Naive thymus-derived CD8-positive, alpha-beta T cell (primary cell): ENCODE data around the gene TRIM66. TPM values are rescaled to one million over a fixed set of nuclear protein-coding genes. Genes with fewer than 3 reads are reported as not detected.
A peak's percentile ranks its signal among the peaks of the same experiment; 100 is the strongest.

Source experiments
- ATAC-seq, 2 donors: fragments of 150-1000 bp; cut with Tn5 transposase in 1 of 2; sonication (Bioruptor Pico), chemical (Tn5 transposase) in 1 of 2; 1 replicate in 1 of 2; 2 replicates in 1 of 2; pipeline ENCODE4 v1.10.0; 2021; ENCODE audit warnings: mild to moderate bottlenecking in 2 of 2, moderate library complexity in 2 of 2
- POLR2A ChIA-PET: fragments of 350-600 bp; sonication (Branson Sonifier 250); formaldehyde crosslinking; loops from one replicate; lab custom pipeline; 2021; ENCODE audit warnings: antibody characterized with exemption; lab: Charles Lee
- DNase-seq, 10 donors: peaks; one replicate each; pipeline versions ENCODE4 v3.0.0 to v3.0.0-alpha.2; 2020 to 2022
- H3K27ac Mint-ChIP-seq, 10 donors: one replicate each; pipeline ENCODE4 v1.8.0; 2020 to 2022; ENCODE audit warnings: mild to moderate bottlenecking in 10 of 10, mixed read lengths in 10 of 10, moderate library complexity in 4 of 10, inconsistent platforms in 1 of 10
- H3K27me3 Mint-ChIP-seq, 5 donors: one replicate each; pipeline ENCODE4 v1.8.0; 2021 to 2022; ENCODE audit warnings: mixed read lengths in 5 of 5
- H3K36me3 Mint-ChIP-seq, 3 donors: one replicate each; pipeline ENCODE4 v1.8.0; 2020 to 2022; ENCODE audit warnings: mixed read lengths in 3 of 3, mild to moderate bottlenecking in 2 of 3, inconsistent platforms in 1 of 3
- H3K4me1 Mint-ChIP-seq, 4 donors: one replicate each; pipeline ENCODE4 v1.8.0; 2021 to 2022; ENCODE audit warnings: mixed read lengths in 4 of 4
- H3K4me3 Mint-ChIP-seq, 10 donors: one replicate each; pipeline ENCODE4 v1.8.0; 2020 to 2022; ENCODE audit warnings: mild to moderate bottlenecking in 10 of 10, mixed read lengths in 10 of 10, moderate library complexity in 6 of 10, inconsistent platforms in 1 of 10
- H3K9me3 Mint-ChIP-seq, 9 donors: one replicate each; pipeline ENCODE4 v1.8.0; 2020 to 2022; ENCODE audit warnings: mixed read lengths in 9 of 9, mild to moderate bottlenecking in 3 of 9, inconsistent platforms in 1 of 9, moderate library complexity in 1 of 9
- polyA plus RNA-seq, 3 donors: library from polyadenylated mRNA; unstranded; fragments of 300-500 nt; fragmentation: Illumina TruSeq; gene quantifications; one replicate each; pipeline ENCODE4 v1.2.3, GENCODE V29; 2021
- total RNA-seq, 8 experiments: library from RNA in 2 of 8; stranded (reverse) in 2 of 8; gene quantifications; one replicate each; pipeline ENCODE4 v1.2.3 and lab custom pipeline; 2021 to 2026

The TRIM66 gene
- total and polyA plus RNA-seq, 5 experiments from 2014 or later = 0.14 to 50.8 (median 0.53) TPM

DNA sequence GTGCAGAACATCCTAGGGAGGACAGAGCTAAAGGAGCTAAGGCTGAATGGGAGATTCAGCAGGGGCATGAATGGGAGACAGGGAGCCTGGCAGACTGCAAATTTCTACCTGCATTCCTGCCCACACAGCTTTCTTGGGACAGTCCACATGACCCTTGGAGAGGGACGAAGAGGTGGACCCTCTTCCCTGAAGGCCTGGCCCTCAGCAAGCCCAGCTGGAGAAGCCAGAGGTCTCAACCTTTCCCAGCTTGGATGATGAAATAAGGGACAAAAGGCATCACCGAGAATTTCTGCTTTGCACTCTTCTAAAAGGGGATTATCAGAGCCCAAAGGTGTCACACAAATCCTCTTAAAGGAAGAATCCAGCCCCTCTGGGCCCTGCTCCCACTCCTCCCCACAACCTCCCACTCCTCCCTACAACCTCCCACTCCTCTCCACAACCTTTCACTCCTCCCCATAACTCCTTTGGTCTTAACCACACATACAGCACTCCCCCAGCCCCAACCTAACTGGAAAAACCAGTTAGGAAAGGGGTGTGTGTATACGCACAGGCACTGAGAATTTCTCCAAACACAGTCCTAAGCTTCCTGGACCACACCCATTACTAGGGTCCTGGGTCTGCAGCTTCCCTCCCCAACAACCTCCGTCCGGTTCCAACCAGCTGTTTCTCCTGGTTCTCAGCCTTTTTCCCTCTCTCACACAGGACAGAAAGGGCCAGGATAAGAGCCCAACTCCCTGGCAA, 38.6 kb upstream of the TRIM66 start:
- peaks cover 1 to 34% (median 5%) of the 10 kb centered on the region in 5 donors for H3K27me3 Mint-ChIP-seq
- no peak for ATAC-seq
- H3K4me1 Mint-ChIP-seq = peaks cover 0 to 15% (median 8%) of the 10 kb centered on the region in 4 donors
- no peak overlapping the region for H3K4me3 Mint-ChIP-seq
- H3K36me3 Mint-ChIP-seq = no peaks in the 10 kb centered on the region
- H3K9me3 Mint-ChIP-seq = no peaks in the 10 kb centered on the region
- POLR2A ChIA-PET = no interaction called here
- H3K27ac Mint-ChIP-seq = peak overlapping the region in 1 of 10 donors; percentile 12
- no peak for DNase-seq

DNA sequence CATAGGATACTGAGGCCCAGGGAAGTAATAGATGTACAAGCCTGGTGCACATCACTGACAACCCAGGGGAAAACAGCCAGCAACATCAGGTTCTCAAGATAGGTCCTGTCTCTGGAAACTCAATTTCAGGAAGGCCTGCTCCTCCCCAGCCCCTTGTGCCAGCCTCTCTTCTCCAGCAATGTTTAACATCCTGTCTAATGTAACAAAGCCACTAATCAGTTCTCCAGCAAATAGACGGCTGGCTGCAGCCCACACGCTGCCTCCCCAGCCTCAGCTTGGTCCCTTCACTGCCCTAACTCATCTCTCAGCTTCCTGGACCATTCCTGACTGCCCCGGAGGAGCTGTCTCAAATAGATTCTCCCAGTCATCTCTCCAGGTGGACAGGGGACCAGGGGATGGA, 37.9 kb upstream of the TRIM66 start:
- no peak overlapping the region for H3K4me3 Mint-ChIP-seq
- no peak overlapping the region for H3K27ac Mint-ChIP-seq
- H3K9me3 Mint-ChIP-seq = no peaks in the 10 kb centered on the region
- POLR2A ChIA-PET = no interaction called here
- peaks cover 0 to 15% (median 8%) of the 10 kb centered on the region in 4 donors for H3K4me1 Mint-ChIP-seq
- ATAC-seq = no peak
- H3K36me3 Mint-ChIP-seq = no peaks in the 10 kb centered on the region
- peaks cover 1 to 37% (median 5%) of the 10 kb centered on the region in 5 donors for H3K27me3 Mint-ChIP-seq
- DNase-seq = no peak

DNA sequence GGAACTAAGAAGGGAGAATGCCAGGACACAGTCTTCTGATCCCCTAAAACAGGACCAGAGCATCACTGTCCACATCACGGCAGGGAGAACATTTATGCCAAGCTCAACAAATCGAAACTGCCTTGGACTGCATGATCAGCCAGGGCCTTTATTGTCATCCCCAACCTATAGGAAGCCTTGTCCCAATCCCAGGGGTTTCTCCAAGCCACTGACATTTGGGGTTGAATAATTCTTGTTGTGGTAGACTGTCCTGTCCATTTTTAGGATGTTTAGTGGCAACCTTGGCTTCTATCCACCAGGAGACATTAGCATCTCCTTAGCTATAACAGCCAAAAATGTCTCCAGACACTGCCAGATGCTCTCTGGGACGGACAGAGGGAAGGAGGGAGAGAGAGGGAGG, 37.3 kb upstream of the TRIM66 start:
- DNase-seq = no peak
- Mint-ChIP-seq H3K27me3 (peaks cover 1 to 44% (median 8%) of the 10 kb centered on the region in 5 donors), H3K9me3 (no peaks in the 10 kb centered on the region), H3K27ac (peak overlapping the region in 1 of 10 donors; percentile 20), H3K4me3 (no peak overlapping the region), H3K36me3 (no peaks in the 10 kb centered on the region), H3K4me1 (peaks cover 0 to 15% (median 8%) of the 10 kb centered on the region in 4 donors)
- no peak for ATAC-seq
- POLR2A ChIA-PET = no interaction called here

DNA sequence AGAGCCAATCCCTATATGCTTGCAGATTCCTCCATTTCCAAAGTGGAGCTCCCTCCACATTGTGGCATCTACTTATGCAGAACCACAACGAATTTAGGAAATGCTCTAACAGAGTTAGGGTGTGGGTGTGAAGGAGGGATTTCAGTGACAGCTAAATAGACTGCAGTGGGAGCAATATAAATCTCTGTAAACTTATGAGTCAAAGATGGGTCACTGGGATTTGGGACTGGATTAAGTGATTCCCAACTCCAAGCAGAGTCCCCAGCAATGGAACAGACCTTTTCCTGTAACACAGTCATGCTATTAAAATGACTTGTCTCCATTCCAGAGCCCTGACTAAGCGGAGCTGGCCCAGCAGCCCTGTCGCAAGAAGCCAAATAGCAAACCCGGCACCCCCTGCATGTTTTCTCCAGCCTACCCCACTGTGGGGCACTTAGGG, 36.8 kb upstream of the TRIM66 start:
- Mint-ChIP-seq H3K36me3 (no peaks in the 10 kb centered on the region), H3K27ac (no peak overlapping the region), H3K4me3 (no peak overlapping the region), H3K9me3 (no peaks in the 10 kb centered on the region), H3K27me3 (peaks cover 1 to 44% (median 8%) of the 10 kb centered on the region in 5 donors), H3K4me1 (peaks cover 0 to 15% (median 8%) of the 10 kb centered on the region in 4 donors)
- DNase-seq (no peak), ATAC-seq (no peak)
- POLR2A ChIA-PET = no interaction called here

DNA sequence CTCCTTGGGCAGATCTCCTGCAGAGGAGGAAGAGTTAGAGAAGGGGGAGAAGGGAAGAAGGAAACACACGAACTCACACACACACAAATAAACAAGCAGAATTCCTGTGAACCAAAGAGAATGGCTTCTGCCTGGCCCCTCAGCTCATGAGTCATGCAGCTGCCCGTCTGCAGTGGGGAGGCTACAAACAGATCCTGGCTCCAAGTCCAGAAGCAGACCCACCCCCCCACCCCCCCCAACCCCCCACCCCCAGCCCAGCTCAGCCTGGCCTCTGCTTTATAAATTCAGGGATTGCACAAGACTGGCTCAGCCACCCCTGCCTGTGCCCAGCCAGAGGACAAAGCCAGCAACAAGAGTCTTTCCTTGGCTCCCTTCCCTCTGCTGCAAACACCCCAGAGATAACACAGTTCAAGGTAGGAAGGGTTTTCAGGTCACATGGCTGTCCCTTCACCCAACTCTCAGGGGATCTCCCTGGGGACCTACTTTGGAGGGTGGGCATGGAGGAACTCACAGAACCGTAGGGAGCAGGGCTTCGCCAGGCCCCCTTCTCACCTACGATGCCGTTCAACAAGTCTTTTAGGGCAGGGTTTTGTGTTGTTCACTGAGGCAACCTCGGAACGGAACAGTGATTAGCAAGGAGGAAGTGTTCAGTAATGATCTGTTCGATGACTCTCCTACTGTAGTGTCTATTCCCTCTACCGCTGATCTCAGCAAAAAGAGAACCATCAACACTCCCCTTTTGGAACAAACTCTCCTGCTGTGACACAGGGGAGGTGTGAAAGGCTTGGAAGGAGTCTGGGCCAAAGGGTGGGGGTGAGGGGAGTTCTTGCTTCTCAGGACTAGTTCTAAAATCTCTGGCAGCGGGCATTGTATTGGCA, 35.6 kb upstream of the TRIM66 start:
- ATAC-seq = no peak
- Mint-ChIP-seq H3K4me3 (peak overlapping the region in 1 of 10 donors; percentile 53), H3K36me3 (no peaks in the 10 kb centered on the region), H3K4me1 (peaks cover 0 to 15% (median 8%) of the 10 kb centered on the region in 4 donors), H3K27ac (no peak overlapping the region), H3K27me3 (peaks cover 1 to 43% (median 8%) of the 10 kb centered on the region in 5 donors), H3K9me3 (no peaks in the 10 kb centered on the region)
- POLR2A ChIA-PET = no interaction called here
- DNase-seq = peak in 1 of 10 donors; percentile 10

DNA sequence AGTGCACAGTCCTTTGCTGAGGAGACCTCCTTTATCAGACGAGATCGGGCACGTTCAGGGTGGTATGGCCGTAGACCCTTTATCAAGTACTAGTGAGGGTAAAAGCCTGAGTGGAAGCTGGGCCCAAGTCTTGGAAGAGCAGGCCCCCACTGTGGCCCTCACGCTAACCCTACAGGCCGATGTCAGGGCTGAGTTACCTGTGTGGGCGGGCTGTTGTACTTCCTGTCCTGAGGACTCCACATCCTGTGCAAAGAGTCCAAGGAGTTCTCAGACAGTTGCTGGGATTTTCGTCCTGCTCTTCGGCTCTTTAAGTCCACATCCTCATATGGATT, 35.0 kb upstream of the TRIM66 start:
- ATAC-seq = no peak
- Mint-ChIP-seq H3K27me3 (peaks cover 1 to 37% (median 8%) of the 10 kb centered on the region in 5 donors), H3K4me1 (peaks cover 0 to 15% (median 8%) of the 10 kb centered on the region in 4 donors), H3K36me3 (no peaks in the 10 kb centered on the region), H3K4me3 (no peak overlapping the region), H3K9me3 (no peaks in the 10 kb centered on the region), H3K27ac (no peak overlapping the region)
- no peak for DNase-seq
- POLR2A ChIA-PET = no interaction called here

DNA sequence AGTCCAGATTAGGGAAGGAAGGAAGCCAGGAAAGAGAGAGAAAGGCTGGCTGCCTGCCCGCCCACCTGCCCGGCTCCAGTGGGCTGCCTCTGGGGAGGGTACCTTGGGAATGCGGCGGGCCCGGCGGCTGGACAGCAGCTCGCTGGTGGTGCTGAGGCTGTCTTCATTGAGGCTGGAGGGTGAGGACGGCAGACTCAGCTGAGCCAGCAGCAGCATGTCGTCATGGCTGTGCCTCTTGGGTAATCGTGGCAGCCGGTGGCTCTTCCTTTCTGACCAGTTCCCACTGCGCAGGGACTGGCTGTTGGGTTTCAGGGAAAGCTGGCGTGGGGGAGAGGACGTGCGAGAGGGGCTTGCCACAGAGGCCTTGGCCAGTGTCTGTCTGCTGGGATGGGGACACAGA, 33.0 kb upstream of the TRIM66 start:
- no peak for DNase-seq
- H3K4me1 Mint-ChIP-seq = peaks cover 0 to 15% (median 8%) of the 10 kb centered on the region in 4 donors
- peaks cover 0 to 18% (median 3%) of the 10 kb centered on the region in 5 donors for H3K27me3 Mint-ChIP-seq
- no peaks in the 10 kb centered on the region for H3K36me3 Mint-ChIP-seq
- no peaks in the 10 kb centered on the region for H3K9me3 Mint-ChIP-seq
- no peak for ATAC-seq
- H3K27ac Mint-ChIP-seq = no peak overlapping the region
- POLR2A ChIA-PET = no interaction called here
- no peak overlapping the region for H3K4me3 Mint-ChIP-seq

DNA sequence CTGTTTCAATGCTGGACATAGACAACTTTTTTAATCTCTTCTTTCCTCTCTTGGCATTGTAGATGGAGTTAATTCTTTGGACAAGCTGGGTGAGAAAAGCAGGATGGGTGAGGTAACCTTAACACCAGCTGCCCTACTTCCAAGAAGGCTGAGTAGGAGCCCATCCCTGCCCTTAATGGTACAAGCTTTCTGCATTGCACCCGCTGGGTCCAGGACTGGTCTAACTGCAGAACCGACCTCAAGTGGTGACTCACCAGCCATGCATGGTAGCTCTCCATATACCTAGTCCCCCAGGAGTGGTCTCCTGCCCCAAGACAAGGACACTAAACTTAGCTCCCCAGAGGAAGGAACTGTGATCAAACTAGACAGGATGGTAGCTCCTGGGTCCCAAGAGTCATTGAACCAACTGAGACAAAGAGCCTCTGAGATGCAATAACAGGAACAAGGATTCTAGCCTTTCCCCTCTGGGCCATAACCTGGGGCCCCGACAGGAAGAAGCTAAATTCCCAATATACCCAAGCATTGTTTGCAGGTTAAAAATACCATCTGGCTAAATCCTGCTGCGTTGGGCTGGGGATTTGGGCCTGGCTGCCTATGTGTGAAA, 32.3 kb upstream of the TRIM66 start:
- no peak overlapping the region for H3K27ac Mint-ChIP-seq
- peaks cover 0 to 10% (median 3%) of the 10 kb centered on the region in 5 donors for H3K27me3 Mint-ChIP-seq
- POLR2A ChIA-PET = no interaction called here

DNA sequence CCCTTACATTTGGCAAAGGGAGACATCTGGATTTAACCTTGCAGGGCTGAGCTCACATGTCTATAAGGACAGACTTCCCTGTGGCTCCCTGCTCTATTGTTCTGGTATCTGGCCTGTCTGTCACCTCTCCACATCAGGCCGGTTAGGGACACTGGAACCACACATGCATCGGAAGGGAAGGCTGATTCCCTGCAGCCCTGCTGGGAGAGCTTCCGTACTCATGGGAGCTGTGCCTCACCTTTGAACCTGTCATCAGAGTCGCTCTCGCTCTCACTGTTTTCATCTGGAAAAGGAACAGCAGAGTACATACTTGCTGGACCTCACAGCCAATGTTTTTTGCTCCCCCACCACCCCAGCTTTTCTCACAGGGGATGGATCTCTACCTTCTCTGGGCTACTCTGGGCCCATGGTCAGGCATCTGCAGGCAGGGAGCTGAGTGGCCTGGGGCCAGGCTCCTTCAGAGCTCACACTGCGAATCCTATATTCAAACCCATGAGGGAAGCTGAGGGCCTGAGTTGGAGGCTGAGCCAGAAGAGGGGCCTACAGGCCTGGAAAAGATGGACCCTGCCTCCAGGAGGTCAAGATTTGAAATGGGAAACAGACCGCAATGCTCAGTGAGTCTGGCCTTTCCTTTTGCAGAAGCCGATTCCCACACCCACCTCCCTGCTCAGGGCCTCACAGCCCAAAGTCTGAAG, 31.4 kb upstream of the TRIM66 start:
- Mint-ChIP-seq H3K27me3 (peaks cover 0 to 10% (median 3%) of the 10 kb centered on the region in 5 donors), H3K4me3 (no peak overlapping the region), H3K36me3 (no peaks in the 10 kb centered on the region), H3K27ac (peak overlapping the region in 1 of 10 donors; percentile 46), H3K9me3 (no peaks in the 10 kb centered on the region), H3K4me1 (peaks cover 0 to 15% (median 8%) of the 10 kb centered on the region in 4 donors)
- POLR2A ChIA-PET = no interaction called here
- ATAC-seq (no peak), DNase-seq (no peak)

More for the DNA sequence above, 32.3 kb upstream of the TRIM66 start:
- H3K4me3 Mint-ChIP-seq = no peak overlapping the region
- DNase-seq (no peak), ATAC-seq (no peak)
- no peaks in the 10 kb centered on the region for H3K36me3 Mint-ChIP-seq
- peaks cover 0 to 15% (median 8%) of the 10 kb centered on the region in 4 donors for H3K4me1 Mint-ChIP-seq
- no peaks in the 10 kb centered on the region for H3K9me3 Mint-ChIP-seq

DNA sequence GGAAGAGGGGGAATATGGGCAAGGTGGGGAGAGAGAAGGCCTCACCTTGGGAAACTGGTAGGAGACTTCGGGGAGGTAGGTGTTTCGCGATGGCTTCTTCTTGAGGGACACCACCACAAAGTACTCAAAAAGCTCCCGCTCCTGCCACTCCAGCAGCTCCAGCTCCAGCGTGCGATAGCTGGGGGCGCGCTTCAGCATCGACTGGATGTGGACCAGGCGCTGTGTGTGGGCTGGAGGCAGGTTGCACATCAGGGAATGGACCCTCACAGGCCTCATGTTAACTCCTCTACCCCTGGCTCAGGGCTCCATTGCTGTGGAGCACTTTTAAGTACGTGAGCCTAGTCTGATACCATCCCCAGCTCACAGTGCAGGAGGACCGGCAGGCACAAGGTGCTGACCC, 30.0 kb upstream of the TRIM66 start:
- DNase-seq = no peak
- Mint-ChIP-seq H3K4me3 (no peak overlapping the region), H3K4me1 (peaks cover 0 to 6% (median 5%) of the 10 kb centered on the region in 4 donors), H3K27ac (peak overlapping the region in 1 of 10 donors; percentile 38), H3K27me3 (peaks cover 0 to 10% (median 1%) of the 10 kb centered on the region in 5 donors), H3K9me3 (no peaks in the 10 kb centered on the region), H3K36me3 (no peaks in the 10 kb centered on the region)
- POLR2A ChIA-PET = no interaction called here
- no peak for ATAC-seq

DNA sequence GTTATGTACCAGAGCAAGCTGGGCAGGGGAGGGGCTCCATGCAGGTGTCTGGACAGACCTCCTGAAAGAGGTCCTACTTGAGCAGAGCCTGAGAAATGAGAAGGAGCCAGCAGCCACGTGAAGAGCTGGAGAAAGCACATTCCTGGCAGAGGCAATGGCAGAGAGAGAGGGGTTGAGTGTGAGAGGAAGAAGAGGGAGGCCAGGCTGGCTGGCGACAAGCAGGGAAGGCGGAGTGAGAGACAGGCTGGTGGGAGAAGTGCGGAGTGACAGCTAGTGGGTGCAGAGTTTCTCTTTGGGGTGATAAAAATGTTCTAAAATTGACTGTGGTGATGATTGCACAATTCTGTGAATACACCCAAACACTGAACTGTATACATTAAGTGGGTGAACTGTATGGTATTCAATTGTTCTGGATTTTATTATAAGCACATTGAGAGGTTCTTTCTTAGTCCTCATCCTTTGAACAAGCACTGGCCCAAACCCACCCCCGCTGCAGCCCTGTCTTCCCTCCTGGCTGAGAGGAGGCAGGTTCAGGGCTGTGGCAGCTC, 29.5 kb upstream of the TRIM66 start:
- peak overlapping the region in 1 of 10 donors; percentile 38 for H3K27ac Mint-ChIP-seq
- POLR2A ChIA-PET = no interaction called here
- ATAC-seq (no peak), DNase-seq (no peak)
- H3K4me1 Mint-ChIP-seq = peaks cover 0 to 2% (median under 1%) of the 10 kb centered on the region in 4 donors
- no peak overlapping the region for H3K4me3 Mint-ChIP-seq
- no peaks in the 10 kb centered on the region for H3K36me3 Mint-ChIP-seq
- H3K9me3 Mint-ChIP-seq = no peaks in the 10 kb centered on the region
- H3K27me3 Mint-ChIP-seq = peaks cover 0 to 10% (median 1%) of the 10 kb centered on the region in 5 donors

DNA sequence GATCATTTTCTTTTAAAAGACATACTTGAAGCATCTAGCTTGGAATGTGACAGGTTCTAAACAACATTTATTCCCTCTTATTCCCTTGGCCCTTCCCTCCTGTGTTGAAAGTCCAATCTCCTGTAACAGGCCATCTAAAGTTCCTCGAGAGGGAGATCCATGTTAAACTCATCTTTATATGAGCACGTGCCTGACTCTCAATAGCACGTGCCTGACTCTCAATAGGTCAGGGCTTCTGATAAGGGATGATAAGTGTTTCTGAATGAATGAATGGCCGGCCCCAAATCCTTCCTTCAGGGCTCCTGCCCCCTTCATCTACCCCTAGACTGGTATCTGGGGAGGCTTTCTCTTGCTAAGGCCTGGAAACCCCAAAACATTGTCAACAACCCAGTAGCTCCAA, 27.3 kb upstream of the TRIM66 start:
- Mint-ChIP-seq H3K27ac (peak overlapping the region in 1 of 10 donors; percentile 50), H3K27me3 (peaks cover 0 to 4% (median 1%) of the 10 kb centered on the region in 5 donors), H3K36me3 (no peaks in the 10 kb centered on the region), H3K4me1 (peaks cover 0 to 4% (median 0%) of the 10 kb centered on the region in 4 donors), H3K4me3 (no peak overlapping the region), H3K9me3 (no peaks in the 10 kb centered on the region)
- POLR2A ChIA-PET = no interaction called here
- DNase-seq (no peak), ATAC-seq (no peak)
